Umbilical cord (tissue), 1 donor: ENCODE data around the gene SLAIN1. TPM values are rescaled to one million over a fixed set of nuclear protein-coding genes. Genes with fewer than 3 reads are reported as not detected.

Source experiments
- total RNA-seq: library from RNA; depleted of rRNA; stranded (reverse); fragments of >200 nt; gene quantifications from one replicate; pipeline ENCODE4 v1.2.3, GENCODE V29; 2014; ENCODE audit warnings: low replicate concordance; ENCODE audit not compliant: insufficient read depth

SLAIN1 gene
- total RNA-seq, 1 donor from 2014 or later, result 1.4 TPM

Other genes with a start within 250 kb of the SLAIN1 start
- gene SCEL, start 162.0 kb upstream of the SLAIN1 start, total RNA-seq, result 30.6 TPM
- 19.0 TPM for gene EDNRB, start 221.1 kb downstream of the SLAIN1 start, total RNA-seq